Esophagus squamous epithelium (tissue), 4 donors: Measurements from ENCODE around the gene UQCRHL.

Experiments
- CTCF ChIP-seq, 6 experiments: fragments of 450-650 bp in 4 of 6; fragments of 200-600 bp in 2 of 6; sonication (generic) in 2 of 6; IDR thresholded peaks; one replicate each; pipeline ENCODE4 v1.5.1; 2016 to 2019; ENCODE audit warnings: antibody characterized with exemption in 6 of 6, mild to moderate bottlenecking in 4 of 6, moderate library complexity in 4 of 6
- POLR2A ChIP-seq, 4 donors: fragments of 450-650 bp; IDR thresholded peaks; one replicate each; pipeline ENCODE4 v1.6.1; 2017; ENCODE audit warnings: antibody characterized with exemption in 4 of 4, mild to moderate bottlenecking in 4 of 4, moderate library complexity in 3 of 4

DNA sequence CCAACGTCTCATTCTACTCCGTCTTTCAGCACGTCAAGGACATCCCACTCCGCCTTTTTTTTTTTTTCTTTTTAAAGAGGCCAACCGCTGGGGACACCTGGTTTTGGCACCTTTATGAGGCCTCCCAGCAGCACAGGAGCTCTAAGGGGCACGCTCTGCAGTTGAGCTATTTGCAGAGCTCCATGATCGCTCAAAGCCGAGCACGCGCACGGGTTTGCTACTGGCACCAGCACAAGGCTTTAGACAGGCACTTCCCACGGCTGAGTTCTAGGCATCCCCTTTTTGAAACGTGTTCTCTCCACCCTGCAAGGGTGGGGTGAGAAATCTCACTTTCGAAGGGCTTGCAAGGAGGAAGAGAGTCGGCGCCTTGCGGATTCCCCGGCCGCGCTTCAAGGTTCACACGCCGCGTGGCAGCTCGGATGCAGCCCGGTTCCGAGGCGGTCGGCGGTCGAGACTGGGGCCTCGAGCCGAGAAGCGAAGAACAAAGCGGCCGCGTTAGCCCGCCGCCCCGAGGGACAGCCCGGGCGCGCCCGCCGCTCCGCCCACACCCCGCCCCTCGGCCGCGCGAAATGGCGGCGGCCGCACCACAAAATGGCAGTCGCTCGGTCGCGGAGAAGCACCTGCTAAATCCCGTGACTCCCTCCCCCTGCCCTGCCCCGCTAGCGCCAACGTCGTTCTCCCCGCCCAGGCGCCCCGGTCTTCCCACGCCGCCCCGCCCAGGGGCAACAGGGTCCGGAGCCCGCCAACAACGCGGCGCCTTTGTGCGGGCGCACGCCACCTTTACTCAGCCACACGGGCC lies 27.2 kb upstream of the UQCRHL start:
- TF ChIP-seq POLR2A (IDR thresholded peaks at IDR 0.05) = peak in 3 of 4 donors; percentile 6 to 80 (median 58)
- peak in 1 of 6 experiments; percentile 2 for TF ChIP-seq CTCF (IDR thresholded peaks at IDR 0.05)
